GM21367 (cell line): ENCODE data around the gene CA5A.
"Not testable (repeated sequence)": the region's sequence is repeated elsewhere in the genome, so short reads cannot be mapped to it uniquely, and the experiment has no call there.

ENCODE experiments used
- ATAC-seq: cut with Tn5 transposase; IDR thresholded peaks from one replicate; pipeline ENCODE4 v1.9.1; 2021; ENCODE audit not compliant: unreplicated experiment

The CA5A gene

DNA sequence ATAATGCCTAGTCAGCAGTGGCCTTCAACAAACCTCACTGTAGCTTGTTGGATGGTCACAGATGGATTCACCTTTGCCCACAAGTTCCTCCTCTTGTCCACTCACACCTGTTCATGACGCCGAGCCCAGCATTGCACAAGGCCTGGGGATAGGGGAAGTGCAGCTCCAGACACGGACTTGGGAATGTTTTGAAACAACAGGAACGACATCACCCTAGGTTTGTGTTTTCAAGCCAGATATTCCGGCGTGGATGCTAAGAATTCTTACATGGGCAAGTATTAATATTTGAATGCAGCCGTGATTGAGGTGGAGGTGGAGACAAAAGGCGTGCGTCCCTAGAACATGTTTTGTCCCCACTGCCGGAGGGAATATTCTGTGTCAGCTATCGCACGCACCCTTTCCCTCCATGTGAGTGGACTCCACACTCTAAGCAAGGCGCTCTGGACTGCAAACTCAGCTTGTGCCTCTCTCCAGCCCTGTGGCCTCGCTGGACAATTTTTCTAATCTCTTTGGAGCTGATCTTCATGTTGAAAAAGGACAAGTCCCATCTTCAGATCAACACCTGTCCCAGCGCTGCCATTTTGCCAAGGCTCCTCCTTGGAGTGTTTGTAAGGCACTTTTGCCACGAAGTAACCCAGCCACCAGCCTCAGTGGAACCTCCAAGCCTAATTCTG, 12.9 kb upstream of the CA5A start:
- no peak for ATAC-seq

DNA sequence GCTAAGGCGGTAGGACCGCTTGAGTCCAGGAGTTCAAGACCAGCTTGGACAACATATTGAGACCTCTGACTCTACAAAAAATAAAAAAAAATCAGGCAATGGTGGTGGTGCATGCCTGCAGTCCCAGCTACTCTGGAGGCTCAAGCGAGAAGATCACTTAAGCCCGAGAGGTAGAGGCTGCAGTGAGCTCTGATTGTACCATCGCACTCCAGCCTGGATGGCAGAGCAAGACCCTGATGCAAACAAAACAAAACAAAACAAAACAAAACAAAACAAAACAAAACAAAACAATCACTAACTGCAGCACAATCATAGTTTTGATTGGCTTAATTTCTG, 12.4 kb upstream of the CA5A start:
- no peak for ATAC-seq

DNA sequence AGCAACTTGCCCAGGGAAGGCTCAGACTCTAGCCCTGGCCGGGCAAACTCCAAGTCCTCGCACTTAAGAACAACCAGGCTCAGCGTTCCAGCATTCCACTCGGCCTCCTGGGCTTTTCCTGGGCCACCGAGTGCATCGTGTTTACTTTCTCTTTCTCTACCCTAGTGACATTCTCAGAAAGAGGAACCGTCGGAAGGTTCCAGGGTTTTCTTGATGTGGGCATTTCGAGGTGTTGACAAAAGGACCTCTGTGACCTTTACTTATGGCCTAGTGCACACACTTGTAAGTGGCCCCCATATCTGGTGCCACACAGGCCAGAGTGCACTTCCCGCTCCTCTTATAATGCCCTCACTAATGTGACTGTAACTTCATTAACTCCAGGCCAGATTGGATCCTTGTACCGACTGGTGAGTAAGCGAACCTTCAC, 11.8 kb upstream of the CA5A start:
- no peak for ATAC-seq

DNA sequence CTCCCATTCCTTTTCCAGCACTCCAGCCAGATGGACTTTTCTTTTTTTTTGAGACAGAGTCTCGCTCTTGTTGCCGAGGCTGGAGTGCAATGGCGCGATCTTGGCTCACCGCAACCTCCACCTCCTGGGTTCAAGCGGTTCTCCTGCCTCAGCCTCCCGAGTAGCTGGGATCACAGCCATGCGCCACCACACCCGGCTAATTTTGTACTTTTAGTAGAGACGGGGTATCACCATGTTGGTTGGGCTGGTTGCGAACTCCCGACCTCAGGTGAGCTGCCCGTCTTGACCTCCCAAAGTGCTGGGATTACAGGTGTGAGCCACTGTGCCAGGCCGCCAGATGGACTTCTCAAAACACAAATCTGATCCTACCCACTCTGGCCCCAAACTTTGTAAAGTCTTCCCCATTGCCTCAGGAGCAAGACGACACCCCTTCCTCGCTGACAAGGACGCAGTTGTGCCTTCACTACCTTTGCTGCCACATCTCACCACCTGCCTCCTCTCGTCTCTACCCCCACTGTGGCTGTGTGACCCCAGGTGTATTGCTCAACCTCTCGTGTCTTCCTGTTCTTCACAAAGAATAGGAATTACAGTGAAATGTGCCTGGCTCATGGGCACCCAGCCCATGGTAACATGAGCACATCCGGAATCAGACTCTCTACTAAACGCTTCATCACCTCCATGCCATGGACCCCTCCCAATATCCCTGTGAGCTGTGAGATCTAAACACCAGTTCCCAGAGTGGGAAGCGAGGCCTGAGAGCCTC, 11.2 kb upstream of the CA5A start:
- ATAC-seq = no peak

GRCh38 chr16:87946596-87947347, 10.4 kb upstream of the CA5A start:
- no peak for ATAC-seq

DNA sequence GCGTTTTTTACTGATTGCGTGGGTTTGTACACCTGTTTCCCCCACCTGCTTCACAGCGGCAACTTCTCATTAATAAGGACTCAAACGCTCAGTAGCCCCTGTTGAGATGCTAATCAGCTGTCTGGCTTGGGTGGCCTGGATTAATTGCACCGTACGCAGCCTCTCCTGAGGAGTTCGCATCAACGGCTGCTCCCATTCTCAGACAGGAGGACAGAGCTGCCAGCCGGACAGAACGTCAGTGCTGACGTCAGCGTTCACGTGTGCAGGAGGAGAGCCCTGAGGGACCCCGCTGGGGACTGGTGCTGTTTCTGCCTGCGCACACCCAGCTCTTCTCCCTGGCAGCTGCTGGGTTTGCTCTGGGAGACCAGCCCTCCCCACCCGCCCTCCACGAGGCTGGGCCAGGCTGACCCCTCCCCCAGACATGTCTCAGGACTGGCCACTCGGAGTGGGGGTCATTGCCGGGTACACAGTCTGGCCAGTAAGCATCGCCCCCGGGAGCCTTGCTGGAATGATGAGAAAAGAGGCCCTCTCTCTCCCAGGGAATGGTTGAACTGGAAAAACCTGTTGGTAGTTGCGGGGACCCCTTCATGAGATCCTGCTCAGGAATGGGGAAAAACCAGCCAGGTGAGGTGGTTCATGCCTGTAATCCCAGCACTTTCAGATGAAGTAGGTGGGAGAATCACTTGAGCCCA, 9.2 kb upstream of the CA5A start:
- no peak for ATAC-seq

- no peak for ATAC-seq
Observed at GRCh38 chr16:87942680-87943079, 6.4 kb upstream of the CA5A start.

- no peak for ATAC-seq
Observed at GRCh38 chr16:87939562-87940423, 3.5 kb upstream of the CA5A start.

- ATAC-seq = no peak
Observed at GRCh38 chr16:87938412-87938949, 2.2 kb upstream of the CA5A start.

DNA sequence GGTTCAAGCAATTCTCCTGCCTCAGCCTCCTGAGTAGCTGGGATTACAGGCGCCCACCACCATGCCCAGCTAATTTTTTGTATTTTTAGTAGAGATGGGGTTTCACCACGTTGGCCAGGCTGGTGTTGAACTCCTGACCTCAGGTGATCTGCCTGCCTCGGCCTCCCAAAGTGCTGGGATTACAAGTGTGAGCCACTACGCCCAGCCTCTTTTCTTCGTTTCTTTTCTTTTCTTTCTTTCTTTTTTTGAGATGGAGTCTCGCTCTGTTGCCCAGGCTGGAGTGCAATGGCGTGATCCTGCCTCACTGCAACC, 858 bp upstream of the CA5A start:
- not testable (repeated sequence) for ATAC-seq

- ATAC-seq = not testable (repeated sequence)
Observed at GRCh38 chr16:87936016-87936374, 334 bp downstream of the CA5A start.

DNA sequence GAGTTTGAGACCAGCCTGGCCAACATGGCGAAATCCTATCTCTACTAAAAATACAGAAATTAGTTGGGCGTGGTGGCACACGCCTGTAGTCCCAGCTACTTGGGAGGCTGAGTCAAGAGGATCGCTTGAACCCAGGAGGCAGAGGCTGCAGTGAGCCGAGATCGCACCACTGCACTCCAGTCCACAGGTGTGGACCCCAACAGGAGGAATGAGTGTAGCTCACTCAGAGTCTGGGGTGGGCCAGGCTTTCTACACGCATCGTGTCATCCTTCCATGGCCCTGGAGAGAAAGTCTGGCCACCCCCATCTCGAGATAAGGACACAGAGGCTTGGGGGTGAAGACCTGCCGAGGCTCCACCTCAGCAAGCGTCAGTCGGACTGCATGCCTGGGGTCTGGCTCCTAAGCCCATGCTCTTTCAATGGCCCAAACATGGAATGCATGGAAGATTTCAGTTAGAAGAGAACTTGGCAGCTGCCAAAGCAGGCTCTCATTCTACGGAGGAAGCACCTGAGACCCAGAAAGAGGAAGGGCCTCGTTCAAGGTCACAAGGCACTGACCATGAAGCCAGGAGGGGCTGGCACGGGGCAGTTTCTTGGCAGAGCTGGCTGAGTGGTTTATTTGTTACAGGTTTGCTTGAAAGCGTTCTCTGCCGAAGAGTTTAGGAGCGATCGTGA, 1.4 kb downstream of the CA5A start:
- ATAC-seq = not testable (repeated sequence)

DNA sequence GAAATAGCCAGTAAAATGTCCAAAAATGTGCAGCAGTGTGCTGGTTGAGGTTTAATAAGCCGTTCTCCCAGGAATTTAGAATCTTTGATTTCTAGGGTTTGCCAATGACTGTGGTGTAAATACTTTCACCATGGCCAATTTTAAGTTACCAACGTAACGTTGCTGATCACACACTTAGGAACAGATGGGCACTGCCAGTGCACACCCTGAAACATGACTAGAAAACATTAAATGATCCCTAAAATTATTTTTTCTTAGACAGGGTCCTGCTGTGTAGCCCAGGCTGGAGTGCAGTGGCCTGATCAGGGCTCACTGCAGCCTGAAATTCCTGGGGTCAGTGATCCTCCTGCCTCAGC, 3.2 kb downstream of the CA5A start:
- no peak for ATAC-seq

DNA sequence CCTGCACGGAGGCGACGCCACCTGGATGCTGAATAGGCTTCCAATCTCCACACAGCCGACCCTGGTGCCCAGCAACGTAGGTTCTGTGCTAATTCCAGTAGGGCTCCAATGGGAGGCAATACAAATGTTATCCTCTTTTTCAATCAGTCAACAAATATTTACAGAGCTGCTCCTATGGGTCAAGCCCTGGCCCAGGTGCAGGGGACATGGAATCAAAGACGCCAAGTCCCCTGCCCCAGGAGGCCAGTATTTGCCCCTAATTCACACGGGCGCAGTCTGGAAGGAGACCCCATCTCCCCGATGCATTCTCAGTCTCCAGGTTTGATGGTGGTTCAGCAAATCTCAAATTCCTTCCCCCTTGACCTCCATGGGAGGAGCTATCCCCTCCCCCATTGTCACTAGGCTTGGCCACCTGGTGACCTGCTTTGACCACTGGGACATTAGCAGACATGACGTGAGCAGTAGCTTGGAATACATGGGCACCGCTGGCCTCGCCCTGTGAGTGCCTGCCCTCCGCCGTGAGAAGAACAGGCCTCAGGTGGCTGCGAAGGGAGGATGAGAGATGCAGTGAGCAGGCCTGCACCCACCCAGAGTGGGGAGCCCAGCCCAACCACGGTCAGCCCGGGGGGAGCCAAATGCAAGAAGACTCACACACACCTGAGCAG, 3.7 kb downstream of the CA5A start:
- not testable (repeated sequence) for ATAC-seq

- ATAC-seq = no peak
Observed at GRCh38 chr16:87931504-87931903, 4.8 kb downstream of the CA5A start.

DNA sequence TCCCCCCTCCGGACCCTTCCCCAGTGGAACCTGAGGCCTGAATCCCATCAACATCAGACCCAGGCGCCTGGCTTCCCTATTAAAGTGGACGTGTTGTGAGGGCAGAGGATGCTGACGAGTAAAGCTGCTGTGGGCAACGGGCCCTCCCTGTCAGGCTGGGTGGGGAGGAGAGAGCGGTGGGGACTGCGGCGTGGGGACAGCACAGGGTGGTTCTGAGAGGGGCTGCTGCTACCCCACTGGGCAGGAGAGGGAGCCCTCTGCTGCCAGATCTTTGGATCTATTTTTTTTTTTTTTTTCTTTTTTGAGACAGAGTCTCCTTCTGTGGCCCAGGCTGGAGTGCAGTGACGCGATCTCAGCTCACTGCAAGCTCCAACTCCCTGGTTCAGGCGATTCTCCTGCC, 5.9 kb downstream of the CA5A start:
- no peak for ATAC-seq

GRCh38 chr16:87929986-87930385, 6.3 kb downstream of the CA5A start:
- ATAC-seq = no peak

- ATAC-seq = no peak
Observed at GRCh38 chr16:87927195-87927562, 9.2 kb downstream of the CA5A start.
